ENCODE measurements around the gene MAST4.
"Not testable (repeated sequence)": the region's sequence is repeated elsewhere in the genome, so short reads cannot be mapped to it uniquely, and the experiment has no call there.

The MAST4 gene

GRCh38 chr5:66680221-66680620 lies 84.0 kb downstream of the MAST4 start:
- Histone ChIP-seq H3K27me3 (ENCODE audit: control insufficient read depth, insufficient read depth, low read length) (no peaks in the 10 kb centered on the region), H3K9me3 (ENCODE audit: control insufficient read depth, insufficient read depth, low read length) (no peaks in the 10 kb centered on the region), H3K9ac (ENCODE audit: low read depth, low read length) (no peak overlapping the region), H3K4me3 (ENCODE audit: low read depth, low read length) (no peak overlapping the region), H3K4me1 (ENCODE audit: control insufficient read depth, insufficient read depth, low read length) (no peaks in the 10 kb centered on the region), H3K36me3 (ENCODE audit: control insufficient read depth, insufficient read depth, low read length) (no peaks in the 10 kb centered on the region)

DNA sequence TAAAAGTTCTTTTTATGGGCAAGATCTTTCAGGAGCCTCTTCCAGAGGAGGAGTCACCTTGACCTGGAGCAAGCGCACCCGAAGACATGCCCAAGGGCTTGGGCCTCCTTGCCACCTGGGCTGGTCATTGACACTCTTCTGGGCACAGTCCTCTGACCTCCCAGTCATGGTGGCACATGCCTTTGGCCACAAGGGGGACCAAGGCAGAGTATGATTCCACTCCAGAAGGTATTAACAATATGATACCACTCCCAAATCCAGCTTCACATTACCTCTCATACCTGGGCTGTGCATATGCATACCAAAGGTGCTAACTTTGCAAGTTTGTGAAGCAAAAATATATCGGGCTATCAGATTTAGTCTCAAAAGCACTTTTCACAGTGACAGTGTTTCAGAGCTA lies 84.6 kb downstream of the MAST4 start:
- no peak overlapping the region for H3K9ac ChIP-seq (ENCODE audit: low read depth, low read length)
- no peaks in the 10 kb centered on the region for H3K27me3 ChIP-seq (ENCODE audit: control insufficient read depth, insufficient read depth, low read length)
- no peaks in the 10 kb centered on the region for H3K36me3 ChIP-seq (ENCODE audit: control insufficient read depth, insufficient read depth, low read length)
- H3K4me3 ChIP-seq (ENCODE audit: low read depth, low read length): no peak overlapping the region
- H3K4me1 ChIP-seq (ENCODE audit: control insufficient read depth, insufficient read depth, low read length): no peaks in the 10 kb centered on the region
- no peaks in the 10 kb centered on the region for H3K9me3 ChIP-seq (ENCODE audit: control insufficient read depth, insufficient read depth, low read length)

DNA sequence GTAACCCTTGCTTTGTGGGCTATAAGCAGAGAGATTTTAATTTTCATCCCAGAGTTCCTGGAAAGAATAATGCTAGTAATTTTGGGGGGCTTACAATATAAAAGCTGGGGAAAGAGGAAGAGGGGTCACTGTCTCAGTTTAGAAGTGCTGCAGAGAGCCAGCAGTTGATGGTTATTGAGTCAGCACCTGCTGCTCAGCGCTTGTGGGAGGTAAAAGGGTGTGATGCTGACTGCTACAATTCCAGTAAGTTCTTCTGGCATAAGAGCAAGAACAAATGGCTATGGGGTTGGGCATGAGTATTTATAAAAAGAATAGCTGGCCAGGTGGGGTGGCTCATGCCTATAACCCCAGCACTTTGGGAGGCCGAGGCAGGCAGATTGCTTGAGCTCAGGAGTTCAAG lies 88.5 kb downstream of the MAST4 start:
- no peak overlapping the region for H3K9ac ChIP-seq (ENCODE audit: low read depth, low read length)
- H3K4me1 ChIP-seq (ENCODE audit: control insufficient read depth, insufficient read depth, low read length): no peaks in the 10 kb centered on the region
- H3K4me3 ChIP-seq (ENCODE audit: low read depth, low read length): no peak overlapping the region
- no peaks in the 10 kb centered on the region for H3K27me3 ChIP-seq (ENCODE audit: control insufficient read depth, insufficient read depth, low read length)
- H3K9me3 ChIP-seq (ENCODE audit: control insufficient read depth, insufficient read depth, low read length): no peaks in the 10 kb centered on the region
- no peaks in the 10 kb centered on the region for H3K36me3 ChIP-seq (ENCODE audit: control insufficient read depth, insufficient read depth, low read length)

DNA sequence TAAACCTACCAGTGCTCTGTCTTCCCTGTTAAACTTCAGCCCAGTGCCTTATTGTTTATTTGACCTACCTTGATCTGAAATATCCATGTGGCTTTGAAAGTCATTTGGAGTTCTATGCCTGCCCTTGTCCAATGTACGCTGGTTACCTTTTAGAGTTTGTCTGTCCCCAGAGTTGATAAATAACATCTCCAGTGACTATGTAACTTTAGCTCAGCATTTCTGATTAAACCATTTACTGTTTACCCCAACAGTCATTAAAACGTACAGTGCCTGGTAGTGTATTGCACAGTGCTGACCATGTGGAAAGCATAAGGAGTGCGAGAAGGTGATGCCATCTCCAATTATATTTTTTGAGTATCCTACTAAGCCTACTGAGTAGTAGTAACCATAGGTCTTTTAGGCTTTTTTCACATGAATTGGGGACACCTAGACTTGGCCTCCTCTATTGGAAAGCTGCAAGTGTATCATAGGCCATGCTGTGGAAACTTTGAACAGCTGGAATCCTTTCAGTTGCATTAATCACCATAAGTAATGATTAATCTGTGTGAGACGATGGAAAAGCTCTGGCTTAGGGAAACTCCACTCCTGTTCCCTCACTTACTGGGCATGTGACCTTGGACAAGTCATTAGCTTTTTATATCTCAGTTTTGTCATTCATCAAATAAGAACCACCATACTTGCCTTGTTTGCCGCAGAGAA lies 93.5 kb downstream of the MAST4 start:
- H3K4me1 ChIP-seq (ENCODE audit: control insufficient read depth, insufficient read depth, low read length): no peaks in the 10 kb centered on the region
- no peaks in the 10 kb centered on the region for H3K36me3 ChIP-seq (ENCODE audit: control insufficient read depth, insufficient read depth, low read length)
- H3K27me3 ChIP-seq (ENCODE audit: control insufficient read depth, insufficient read depth, low read length): peaks cover 2% of the 10 kb centered on the region
- H3K4me3 ChIP-seq (ENCODE audit: low read depth, low read length): no peak overlapping the region
- H3K9ac ChIP-seq (ENCODE audit: low read depth, low read length): no peak overlapping the region
- H3K9me3 ChIP-seq (ENCODE audit: control insufficient read depth, insufficient read depth, low read length): no peaks in the 10 kb centered on the region

- Histone ChIP-seq H3K36me3 (ENCODE audit: control insufficient read depth, insufficient read depth, low read length) (no peaks in the 10 kb centered on the region), H3K9me3 (ENCODE audit: control insufficient read depth, insufficient read depth, low read length) (no peaks in the 10 kb centered on the region), H3K9ac (ENCODE audit: low read depth, low read length) (no peak overlapping the region), H3K27me3 (ENCODE audit: control insufficient read depth, insufficient read depth, low read length) (peaks cover 26% of the 10 kb centered on the region), H3K4me1 (ENCODE audit: control insufficient read depth, insufficient read depth, low read length) (no peaks in the 10 kb centered on the region), H3K4me3 (ENCODE audit: low read depth, low read length) (no peak overlapping the region)
Measured at GRCh38 chr5:66694036-66694435, 97.8 kb downstream of the MAST4 start.

DNA sequence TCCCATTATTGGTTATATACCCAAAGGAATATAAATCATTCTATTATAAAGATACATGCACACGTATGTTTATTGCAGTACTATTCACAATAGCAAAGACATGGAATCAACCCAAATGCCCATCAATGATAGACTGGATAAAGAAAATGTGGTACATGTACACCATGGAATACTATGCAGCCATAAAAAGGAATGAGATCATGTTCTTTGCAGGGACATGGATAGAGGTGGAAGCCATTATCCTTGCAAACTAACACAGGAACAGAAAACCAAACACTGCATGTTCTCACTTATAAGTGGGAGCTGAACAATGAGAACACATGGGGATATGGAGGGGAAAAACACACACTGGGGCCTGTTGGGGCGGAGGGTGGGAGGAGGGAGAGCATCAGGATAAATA lies 99.6 kb downstream of the MAST4 start:
- H3K4me3 ChIP-seq (ENCODE audit: low read depth, low read length); H3K36me3 ChIP-seq (ENCODE audit: control insufficient read depth, insufficient read depth, low read length); H3K4me1 ChIP-seq (ENCODE audit: control insufficient read depth, insufficient read depth, low read length); H3K9me3 ChIP-seq (ENCODE audit: control insufficient read depth, insufficient read depth, low read length); H3K9ac ChIP-seq (ENCODE audit: low read depth, low read length): not testable (repeated sequence)
- H3K27me3 ChIP-seq (ENCODE audit: control insufficient read depth, insufficient read depth, low read length): peaks cover 37% of the 10 kb centered on the region

GRCh38 chr5:66697796-66698564 lies 101.8 kb downstream of the MAST4 start:
- no peaks in the 10 kb centered on the region for H3K4me1 ChIP-seq (ENCODE audit: control insufficient read depth, insufficient read depth, low read length)
- no peaks in the 10 kb centered on the region for H3K9me3 ChIP-seq (ENCODE audit: control insufficient read depth, insufficient read depth, low read length)
- peaks cover 58% of the 10 kb centered on the region for H3K27me3 ChIP-seq (ENCODE audit: control insufficient read depth, insufficient read depth, low read length)
- H3K9ac ChIP-seq (ENCODE audit: low read depth, low read length): no peak overlapping the region
- H3K36me3 ChIP-seq (ENCODE audit: control insufficient read depth, insufficient read depth, low read length): no peaks in the 10 kb centered on the region
- no peak overlapping the region for H3K4me3 ChIP-seq (ENCODE audit: low read depth, low read length)

- no peak overlapping the region for H3K4me3 ChIP-seq (ENCODE audit: low read depth, low read length)
- H3K9ac ChIP-seq (ENCODE audit: low read depth, low read length): no peak overlapping the region
- no peaks in the 10 kb centered on the region for H3K36me3 ChIP-seq (ENCODE audit: control insufficient read depth, insufficient read depth, low read length)
- peaks cover 3% of the 10 kb centered on the region for H3K4me1 ChIP-seq (ENCODE audit: control insufficient read depth, insufficient read depth, low read length)
- peaks cover 87% of the 10 kb centered on the region for H3K27me3 ChIP-seq (ENCODE audit: control insufficient read depth, insufficient read depth, low read length)
- no peaks in the 10 kb centered on the region for H3K9me3 ChIP-seq (ENCODE audit: control insufficient read depth, insufficient read depth, low read length)
Measured at GRCh38 chr5:66701244-66701643, 105.1 kb downstream of the MAST4 start.

DNA sequence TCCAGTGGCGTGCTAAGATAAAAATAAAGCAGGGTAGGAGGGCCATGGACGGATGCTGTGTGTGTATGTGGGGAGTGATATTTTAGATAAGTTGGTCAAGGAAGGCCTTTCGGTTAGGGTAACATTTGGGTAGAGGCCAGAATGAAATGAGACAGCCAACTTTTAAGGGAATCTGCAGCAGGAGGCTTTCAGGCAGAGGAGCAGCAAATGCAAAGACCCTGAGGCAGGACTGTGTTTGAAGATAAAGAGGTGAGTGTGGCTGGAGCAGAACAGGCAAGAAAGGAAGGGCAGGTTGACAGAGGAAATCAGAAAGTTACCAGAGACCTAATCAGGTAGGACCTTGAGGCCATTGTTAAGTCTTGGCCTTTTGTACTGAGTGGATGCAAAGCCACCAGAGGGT lies 106.2 kb downstream of the MAST4 start:
- Histone ChIP-seq H3K9me3 (ENCODE audit: control insufficient read depth, insufficient read depth, low read length) (no peaks in the 10 kb centered on the region), H3K27me3 (ENCODE audit: control insufficient read depth, insufficient read depth, low read length) (peaks cover 87% of the 10 kb centered on the region), H3K9ac (ENCODE audit: low read depth, low read length) (no peak overlapping the region), H3K4me3 (ENCODE audit: low read depth, low read length) (no peak overlapping the region), H3K4me1 (ENCODE audit: control insufficient read depth, insufficient read depth, low read length) (peaks cover 3% of the 10 kb centered on the region), H3K36me3 (ENCODE audit: control insufficient read depth, insufficient read depth, low read length) (no peaks in the 10 kb centered on the region)

DNA sequence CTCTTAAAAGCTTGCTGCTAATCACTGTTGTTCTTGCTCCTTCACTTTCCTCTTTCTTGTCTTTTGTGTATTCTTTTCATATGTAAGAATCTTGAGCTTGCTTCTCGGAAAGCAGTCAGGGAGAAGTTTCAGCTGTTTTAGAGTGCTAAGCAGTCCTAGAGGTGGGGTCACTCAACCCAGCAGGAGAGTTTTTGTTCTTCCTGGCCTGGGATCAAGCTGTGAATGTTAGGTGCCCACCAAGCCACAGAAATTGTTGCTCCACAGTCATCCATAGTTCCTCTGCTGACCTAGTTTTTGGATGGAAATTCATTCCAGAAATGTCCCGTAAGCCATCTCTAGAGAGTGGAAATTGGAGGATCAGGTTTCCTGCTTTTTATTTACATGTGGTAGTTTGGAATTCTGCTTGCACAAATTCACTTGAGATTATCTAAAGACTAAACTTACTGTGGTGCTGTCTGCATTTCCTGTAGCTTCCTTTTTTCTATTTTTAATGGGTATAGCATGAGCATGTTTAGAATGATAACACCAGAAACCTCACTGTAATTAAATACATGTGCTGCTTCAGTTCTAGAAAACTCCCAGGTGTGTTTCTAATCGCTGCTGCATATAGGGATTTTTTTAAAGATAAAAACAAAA lies 108.7 kb downstream of the MAST4 start:
- Histone ChIP-seq H3K4me1 (ENCODE audit: control insufficient read depth, insufficient read depth, low read length) (peaks cover 3% of the 10 kb centered on the region), H3K4me3 (ENCODE audit: low read depth, low read length) (no peak overlapping the region), H3K9me3 (ENCODE audit: control insufficient read depth, insufficient read depth, low read length) (no peaks in the 10 kb centered on the region), H3K27me3 (ENCODE audit: control insufficient read depth, insufficient read depth, low read length) (peaks cover 89% of the 10 kb centered on the region), H3K9ac (ENCODE audit: low read depth, low read length) (no peak overlapping the region), H3K36me3 (ENCODE audit: control insufficient read depth, insufficient read depth, low read length) (no peaks in the 10 kb centered on the region)

GRCh38 chr5:66708368-66708767 lies 112.2 kb downstream of the MAST4 start:
- H3K4me1 ChIP-seq (ENCODE audit: control insufficient read depth, insufficient read depth, low read length): peaks cover 3% of the 10 kb centered on the region
- H3K27me3 ChIP-seq (ENCODE audit: control insufficient read depth, insufficient read depth, low read length): peaks cover 72% of the 10 kb centered on the region
- no peaks in the 10 kb centered on the region for H3K9me3 ChIP-seq (ENCODE audit: control insufficient read depth, insufficient read depth, low read length)
- H3K9ac ChIP-seq (ENCODE audit: low read depth, low read length): no peak overlapping the region
- no peaks in the 10 kb centered on the region for H3K36me3 ChIP-seq (ENCODE audit: control insufficient read depth, insufficient read depth, low read length)
- H3K4me3 ChIP-seq (ENCODE audit: low read depth, low read length): no peak overlapping the region
